ENCODE results near the gene WDR37.

The WDR37 gene

GRCh38 chr10:1100143-1100542, 44.0 kb downstream of the WDR37 start:
- Histone ChIP-seq H3K4me1 (ENCODE audit: low read depth, poor library complexity, severe bottlenecking) (no peaks in the 10 kb centered on the region), H3K4me2 (no peak overlapping the region), H3K79me2 (ENCODE audit: insufficient read depth, low read depth) (no peaks in the 10 kb centered on the region), H3K36me3 (ENCODE audit: insufficient read depth) (no peaks in the 10 kb centered on the region; the same call in 1 of the 2 replicates), H2AFZ (ENCODE audit: low read depth) (no peak overlapping the region), H4K20me1 (ENCODE audit: insufficient read depth) (no peaks in the 10 kb centered on the region), H3K27me3 (ENCODE audit: insufficient read depth, low read depth) (no peaks in the 10 kb centered on the region), H3K4me3 (IDR thresholded peaks at IDR 0.05; ENCODE audit: insufficient read depth, low read depth, low read length) (no peak overlapping the region), H3K9ac (no peak overlapping the region), H3K27ac (no peak overlapping the region)
- no peak for TF ChIP-seq CTCF (conservative IDR thresholded peaks at IDR 0.05; ENCODE audit: low read depth, low read length)

- no peak for TF ChIP-seq CTCF (conservative IDR thresholded peaks at IDR 0.05; ENCODE audit: low read depth, low read length)
- no peak overlapping the region for H3K27ac ChIP-seq
- no peaks in the 10 kb centered on the region for H3K27me3 ChIP-seq (ENCODE audit: insufficient read depth, low read depth)
- no peak overlapping the region for H3K9ac ChIP-seq
- H4K20me1 ChIP-seq (ENCODE audit: insufficient read depth): no peaks in the 10 kb centered on the region
- no peak overlapping the region for H3K4me2 ChIP-seq
- no peaks in the 10 kb centered on the region for H3K79me2 ChIP-seq (ENCODE audit: insufficient read depth, low read depth)
- H3K4me3 ChIP-seq (IDR thresholded peaks at IDR 0.05; ENCODE audit: insufficient read depth, low read depth, low read length): no peak overlapping the region
- no peak overlapping the region for H2AFZ ChIP-seq (ENCODE audit: low read depth)
- H3K4me1 ChIP-seq (ENCODE audit: low read depth, poor library complexity, severe bottlenecking): no peaks in the 10 kb centered on the region
- H3K36me3 ChIP-seq (ENCODE audit: insufficient read depth): no peaks in the 10 kb centered on the region; the same call in 1 of the 2 replicates
Observed at GRCh38 chr10:1100691-1101368, 44.6 kb downstream of the WDR37 start.

- no peaks in the 10 kb centered on the region; the same call in 1 of the 2 replicates for H3K36me3 ChIP-seq (ENCODE audit: insufficient read depth)
- H3K27me3 ChIP-seq (ENCODE audit: insufficient read depth, low read depth): no peaks in the 10 kb centered on the region
- H3K79me2 ChIP-seq (ENCODE audit: insufficient read depth, low read depth): no peaks in the 10 kb centered on the region
- H2AFZ ChIP-seq (ENCODE audit: low read depth): no peak overlapping the region
- H3K9ac ChIP-seq: no peak overlapping the region
- H3K4me2 ChIP-seq: no peak overlapping the region
- TF ChIP-seq CTCF (conservative IDR thresholded peaks at IDR 0.05; ENCODE audit: low read depth, low read length): no peak
- no peaks in the 10 kb centered on the region for H3K4me1 ChIP-seq (ENCODE audit: low read depth, poor library complexity, severe bottlenecking)
- H4K20me1 ChIP-seq (ENCODE audit: insufficient read depth): no peaks in the 10 kb centered on the region
- H3K4me3 ChIP-seq (IDR thresholded peaks at IDR 0.05; ENCODE audit: insufficient read depth, low read depth, low read length): no peak overlapping the region
- H3K27ac ChIP-seq: no peak overlapping the region
Observed at GRCh38 chr10:1101946-1102345, 45.8 kb downstream of the WDR37 start.

- TF ChIP-seq CTCF (conservative IDR thresholded peaks at IDR 0.05; ENCODE audit: low read depth, low read length): no peak
- no peaks in the 10 kb centered on the region for H4K20me1 ChIP-seq (ENCODE audit: insufficient read depth)
- peaks cover 2% of the 10 kb centered on the region for H3K4me1 ChIP-seq (ENCODE audit: low read depth, poor library complexity, severe bottlenecking)
- no peak overlapping the region for H2AFZ ChIP-seq (ENCODE audit: low read depth)
- H3K27me3 ChIP-seq (ENCODE audit: insufficient read depth, low read depth): no peaks in the 10 kb centered on the region
- H3K9ac ChIP-seq: no peak overlapping the region
- no peaks in the 10 kb centered on the region; the same call in 1 of the 2 replicates for H3K36me3 ChIP-seq (ENCODE audit: insufficient read depth)
- H3K27ac ChIP-seq: no peak overlapping the region
- no peak overlapping the region for H3K4me2 ChIP-seq
- no peaks in the 10 kb centered on the region for H3K79me2 ChIP-seq (ENCODE audit: insufficient read depth, low read depth)
- H3K4me3 ChIP-seq (IDR thresholded peaks at IDR 0.05; ENCODE audit: insufficient read depth, low read depth, low read length): no peak overlapping the region
Observed at GRCh38 chr10:1102416-1102815, 46.2 kb downstream of the WDR37 start.
